HG03342 (cell line): ENCODE results near the gene KLHL22.

Experiments used
- ATAC-seq: cut with Tn5 transposase; IDR thresholded peaks from one replicate; pipeline ENCODE4 v1.9.1; 2021; ENCODE audit warnings: mild to moderate bottlenecking, moderate library complexity; ENCODE audit not compliant: unreplicated experiment

The KLHL22 gene

GRCh38 chr22:20434773-20435172, 60.8 kb downstream of the KLHL22 start:
- ATAC-seq, result no peak

- no peak for ATAC-seq
Observed at GRCh38 chr22:20434264-20434751, 61.3 kb downstream of the KLHL22 start.

DNA sequence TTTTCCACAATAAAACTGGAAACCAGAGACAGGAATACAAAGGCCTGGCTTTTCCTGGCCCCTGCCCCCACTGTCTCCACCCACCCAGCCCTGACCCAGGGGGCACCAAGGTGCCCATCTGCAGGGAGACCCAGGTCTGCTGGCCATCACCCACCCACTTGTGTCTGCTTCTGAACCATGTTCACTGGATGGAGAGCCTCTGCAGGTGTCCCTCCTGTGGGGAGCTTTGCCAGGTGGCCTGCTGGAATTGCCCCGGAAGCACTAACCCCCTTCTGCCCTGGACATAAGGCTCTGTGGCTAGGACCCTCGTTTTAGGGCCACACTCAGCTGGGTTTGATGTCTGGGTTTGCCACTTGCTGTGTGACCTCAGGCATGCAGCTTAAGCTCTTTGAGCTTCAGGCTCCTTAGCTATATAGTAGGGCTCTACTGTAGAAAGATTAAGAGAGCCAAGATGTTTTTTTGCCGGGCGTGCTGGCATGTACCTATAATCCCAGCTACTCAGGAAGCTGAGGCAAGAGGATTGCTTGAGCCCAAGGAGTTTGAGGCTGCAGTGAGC, 61.8 kb downstream of the KLHL22 start:
- ATAC-seq, result no peak

DNA sequence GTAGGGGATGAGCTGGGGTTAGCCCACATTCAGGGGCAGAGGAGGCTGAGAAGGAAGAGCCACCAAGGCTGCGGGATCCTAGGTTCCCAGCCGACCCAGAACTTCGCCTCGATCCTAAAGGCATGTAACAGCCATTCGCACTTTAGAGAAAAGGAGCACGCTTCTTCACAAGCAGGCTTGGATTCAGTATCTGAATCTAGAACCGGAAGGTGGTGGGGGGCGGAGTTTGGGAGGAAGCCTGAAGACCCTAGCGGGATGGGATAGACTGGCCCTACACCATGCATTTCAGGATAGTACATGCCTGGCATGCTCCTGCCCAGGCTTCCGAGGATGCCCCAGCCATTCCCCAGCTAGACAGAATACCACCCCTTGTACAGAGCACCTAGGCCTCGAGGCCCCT, 62.4 kb downstream of the KLHL22 start:
- ATAC-seq, result no peak

GRCh38 chr22:20432244-20432686, 63.3 kb downstream of the KLHL22 start:
- no peak for ATAC-seq

- ATAC-seq, result no peak
Observed at GRCh38 chr22:20431511-20432192, 63.9 kb downstream of the KLHL22 start.

- no peak for ATAC-seq
Observed at GRCh38 chr22:20430720-20431510, 64.7 kb downstream of the KLHL22 start.

DNA sequence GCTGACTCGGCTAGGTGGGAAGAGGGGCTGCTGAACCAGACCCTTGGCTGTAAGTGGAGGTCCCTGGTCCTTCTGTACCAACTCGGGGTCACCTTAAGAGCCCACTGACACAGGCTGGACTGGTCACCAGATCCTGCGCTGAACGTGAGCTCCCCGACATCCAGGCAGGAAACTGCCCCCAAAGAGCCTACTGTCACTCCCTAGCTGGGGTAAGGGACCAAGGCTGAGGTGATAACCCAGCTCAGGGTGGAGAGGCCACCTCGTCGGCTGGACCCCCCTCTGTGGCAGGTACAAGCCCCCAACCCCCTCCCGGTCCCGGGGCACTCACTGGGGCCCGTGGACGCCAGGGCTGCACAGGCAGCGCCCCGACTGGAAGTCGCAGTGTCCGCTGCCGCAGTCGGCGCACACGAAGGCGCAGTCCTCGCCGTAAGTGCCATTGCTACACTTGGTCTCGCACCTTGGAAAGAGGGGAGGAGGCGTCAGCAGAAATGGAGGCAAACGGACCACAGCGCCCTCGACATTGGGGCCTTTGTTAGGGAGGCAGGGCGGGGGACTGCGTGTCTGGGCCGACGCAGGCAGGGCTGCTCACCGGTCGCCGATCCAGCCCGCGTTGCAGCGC, 65.4 kb downstream of the KLHL22 start:
- no peak for ATAC-seq

GRCh38 chr22:20429254-20430100, 66.1 kb downstream of the KLHL22 start:
- no peak for ATAC-seq

GRCh38 chr22:20428496-20429253, 66.9 kb downstream of the KLHL22 start:
- no peak for ATAC-seq

DNA sequence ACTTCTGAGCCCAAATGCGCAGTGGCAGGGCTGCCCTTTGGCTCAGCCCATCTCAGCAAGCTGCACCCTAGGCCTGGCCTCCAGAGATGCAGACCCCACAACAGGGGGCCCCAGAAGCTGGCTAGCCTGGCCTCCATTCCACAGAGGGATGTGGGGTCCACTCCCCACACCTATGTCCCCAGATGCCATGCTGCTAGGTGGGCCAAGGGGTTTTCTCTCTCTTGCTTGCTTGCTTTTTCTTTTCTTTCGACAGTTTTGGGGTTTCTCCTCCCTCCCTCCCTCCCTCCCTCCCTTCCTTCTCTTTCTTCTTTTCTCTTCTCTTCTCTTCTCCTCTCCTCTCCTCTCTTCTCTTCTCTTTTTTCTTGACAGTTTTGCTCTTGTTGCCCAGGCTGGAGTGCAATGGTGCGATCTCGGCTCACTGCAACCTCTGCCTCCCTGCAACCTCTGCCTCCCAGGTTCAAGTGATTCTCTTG, 67.6 kb downstream of the KLHL22 start:
- ATAC-seq, result no peak

DNA sequence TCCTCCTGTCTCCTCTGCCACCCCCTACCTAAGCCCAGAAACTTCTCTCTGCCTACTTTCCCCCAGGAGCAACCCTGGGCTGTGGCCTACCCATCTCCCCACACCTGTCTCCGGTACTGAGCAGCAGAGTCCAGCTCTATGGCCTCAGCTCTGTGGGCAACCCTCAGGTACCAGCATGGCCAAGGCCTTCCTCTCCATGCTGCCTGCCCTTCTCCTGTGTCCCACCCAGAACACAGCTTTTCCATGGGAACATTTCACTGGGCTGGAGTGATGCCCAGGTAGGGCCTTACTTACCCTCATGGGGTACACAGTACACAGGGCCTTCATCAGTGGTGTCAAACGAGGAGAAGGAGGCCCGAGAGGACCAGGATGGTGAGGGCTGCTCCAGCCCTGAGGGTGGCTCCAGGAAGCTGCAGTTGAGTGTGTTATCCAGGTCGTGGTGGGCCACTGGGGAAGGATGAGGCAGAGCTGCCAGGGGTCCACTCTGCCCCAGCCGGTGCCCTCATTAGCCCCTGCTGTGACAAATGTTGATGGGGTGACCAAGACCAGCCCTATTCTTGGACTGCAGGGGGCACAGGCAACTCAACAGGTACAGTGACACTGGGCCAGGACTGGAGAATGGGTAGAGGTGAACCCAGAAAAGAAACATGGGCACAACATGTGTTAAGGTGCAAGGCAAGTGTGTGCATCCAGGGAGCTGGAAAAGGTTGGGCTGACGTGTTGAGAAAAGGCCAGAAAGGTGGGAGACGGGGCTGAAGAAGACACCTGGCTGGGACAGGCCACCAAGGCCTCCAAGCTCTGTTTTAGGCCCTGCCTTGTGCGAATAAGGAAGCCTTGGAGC, 68.3 kb downstream of the KLHL22 start:
- no peak for ATAC-seq

GRCh38 chr22:20426259-20426615, 69.4 kb downstream of the KLHL22 start:
- no peak for ATAC-seq

GRCh38 chr22:20425566-20426258, 69.9 kb downstream of the KLHL22 start:
- ATAC-seq, result no peak

DNA sequence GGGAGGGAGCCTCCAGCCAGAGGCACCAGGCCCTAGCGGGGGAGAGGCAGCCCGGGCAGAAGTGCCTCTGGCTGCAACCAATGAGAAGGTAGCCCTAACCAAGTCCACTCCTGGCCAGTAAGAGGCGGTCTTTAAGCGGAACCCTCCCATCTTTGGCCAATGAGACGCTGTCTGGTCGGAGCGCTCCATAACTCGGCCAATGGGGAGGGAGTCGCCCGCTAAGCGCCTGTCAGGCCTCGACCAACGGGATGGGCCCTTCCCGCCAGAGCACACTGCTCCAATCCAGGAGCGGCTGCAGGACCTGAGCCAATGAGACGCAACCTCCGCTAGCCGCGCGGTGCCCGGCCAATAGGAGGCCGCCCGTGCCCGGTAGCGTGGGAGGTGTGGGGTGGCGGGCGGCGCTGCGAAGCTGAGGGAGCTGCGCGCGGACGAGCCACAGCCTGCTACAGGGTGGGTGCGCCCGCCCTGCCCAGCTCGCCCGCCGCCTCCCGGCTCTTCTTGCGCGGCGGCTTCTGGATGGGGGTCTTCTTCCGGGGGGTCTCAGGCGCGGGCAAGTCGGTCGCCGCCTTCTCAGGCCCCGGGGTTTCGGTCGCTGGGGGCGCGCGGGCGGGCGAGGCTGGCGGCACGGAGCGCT, 70.5 kb downstream of the KLHL22 start:
- ATAC-seq, result no peak

DNA sequence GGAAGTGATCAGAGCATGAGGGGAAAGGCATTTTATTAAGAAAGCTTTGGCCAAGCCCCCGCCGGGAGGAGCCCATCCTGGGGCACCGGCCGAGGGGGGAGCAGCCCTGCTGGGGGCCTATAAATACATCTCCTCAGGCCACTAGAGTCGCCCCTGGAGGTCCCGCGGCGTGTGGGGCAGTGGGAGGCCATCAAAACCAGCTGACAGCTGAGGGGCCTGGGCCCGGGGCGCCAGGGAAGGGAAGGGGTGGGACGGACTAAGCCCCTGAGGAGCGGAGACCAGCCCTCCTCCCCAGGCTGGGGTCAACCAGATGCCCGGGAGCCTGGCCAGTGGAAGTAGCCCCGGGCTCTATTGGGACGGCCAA, 71.0 kb downstream of the KLHL22 start:
- ATAC-seq, result no peak

GRCh38 chr22:20423906-20424551, 71.6 kb downstream of the KLHL22 start:
- no peak for ATAC-seq
